Glutamatergic neuron (in vitro differentiated cells): ENCODE data around the gene GCLC. TPM values are rescaled to one million over a fixed set of nuclear protein-coding genes. Genes with fewer than 3 reads are reported as not detected.

Source experiments
- DNase-seq: peaks from one replicate; pipeline ENCODE4 v3.0.0; 2022
- H3K27ac Mint-ChIP-seq: one replicate; pipeline ENCODE4 v1.8.0; 2020; ENCODE audit warnings: mild to moderate bottlenecking, mixed read lengths, inconsistent platforms; ENCODE audit not compliant: unreplicated experiment
- H3K27me3 Mint-ChIP-seq: one replicate; pipeline ENCODE4 v1.8.0; 2020; ENCODE audit warnings: mild to moderate bottlenecking, moderate library complexity, mixed read lengths, inconsistent platforms; ENCODE audit not compliant: unreplicated experiment
- H3K36me3 Mint-ChIP-seq: one replicate; pipeline ENCODE4 v1.8.0; 2020; ENCODE audit warnings: mild to moderate bottlenecking, mixed read lengths, inconsistent platforms; ENCODE audit not compliant: unreplicated experiment
- H3K4me1 Mint-ChIP-seq: one replicate; pipeline ENCODE4 v1.8.0; 2020; ENCODE audit warnings: mild to moderate bottlenecking, low read depth, mixed read lengths, inconsistent platforms; ENCODE audit not compliant: unreplicated experiment
- H3K4me3 Mint-ChIP-seq: one replicate; pipeline ENCODE4 v1.8.0; 2020; ENCODE audit warnings: mild to moderate bottlenecking, mixed read lengths, inconsistent platforms; ENCODE audit not compliant: unreplicated experiment
- H3K9me3 Mint-ChIP-seq: one replicate; pipeline ENCODE4 v1.8.0; 2020; ENCODE audit warnings: mild to moderate bottlenecking, moderate library complexity, mixed read lengths, inconsistent platforms; ENCODE audit not compliant: unreplicated experiment
- CTCF ChIP-seq: fragments of 200-600 bp; sonication (generic); IDR thresholded peaks from one replicate; pipeline ENCODE4 v1.5.0; 2021; ENCODE audit not compliant: partially characterized antibody, unreplicated experiment
- total RNA-seq: library from RNA; stranded (reverse); fragmentation: NEBNext Ultra II Directional; extraction: Animal tissue kit (Norgen Biotek cat#: 25700); gene quantifications from one replicate; pipeline ENCODE4 v1.2.1, GENCODE V29; 2021; ENCODE audit not compliant: unreplicated experiment

GCLC gene
- total RNA-seq, 1 donor from 2014 or later = 29.1 TPM

DNA sequence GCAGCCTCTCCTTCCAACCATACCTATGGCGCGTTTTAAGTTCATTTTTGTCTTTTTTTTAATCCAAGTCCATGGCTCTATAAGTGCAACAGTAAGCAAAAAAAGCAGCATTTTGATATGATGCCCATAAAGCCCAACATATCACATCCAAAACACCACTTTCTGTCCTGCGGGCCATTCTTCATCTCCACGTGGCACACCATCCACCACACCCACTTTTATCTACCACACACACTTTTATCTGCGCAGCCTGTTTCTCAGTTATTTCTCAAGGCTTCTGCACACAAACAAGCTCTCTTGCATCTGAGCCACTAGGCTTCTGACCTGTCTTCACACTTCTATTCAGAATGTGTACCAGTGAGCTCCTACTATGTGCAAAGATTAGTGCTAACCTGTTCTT lies 5.3 kb downstream of the GCLC start:
- Mint-ChIP-seq H3K9me3 (peaks cover 3% of the 10 kb centered on the region), H3K36me3 (no peaks in the 10 kb centered on the region), H3K27ac (no peak overlapping the region), H3K4me1 (no peaks in the 10 kb centered on the region), H3K4me3 (no peak overlapping the region), H3K27me3 (peaks cover 2% of the 10 kb centered on the region)
- TF ChIP-seq CTCF = no peak
- DNase-seq = no peak

DNA sequence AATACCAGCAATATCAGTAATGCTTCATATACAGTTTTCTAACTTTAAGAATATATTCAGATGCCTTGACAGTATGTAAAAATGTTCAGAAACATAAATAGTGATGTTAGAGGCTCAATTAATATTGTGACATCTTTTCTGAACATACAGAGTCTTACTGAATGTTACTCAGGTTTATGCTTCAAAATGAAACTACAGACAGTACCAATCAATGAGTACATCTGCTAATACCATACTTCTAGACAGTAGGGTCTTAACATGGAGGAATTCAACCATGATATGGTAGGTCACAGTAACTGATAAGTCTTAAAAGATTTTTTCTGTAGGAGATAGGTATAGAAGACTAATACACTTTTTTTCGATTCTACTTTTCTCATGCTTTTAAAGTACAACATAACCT lies 8.3 kb downstream of the GCLC start:
- Mint-ChIP-seq H3K4me1 (no peaks in the 10 kb centered on the region), H3K27ac (no peak overlapping the region), H3K4me3 (no peak overlapping the region), H3K36me3 (no peaks in the 10 kb centered on the region), H3K27me3 (no peaks in the 10 kb centered on the region), H3K9me3 (peaks cover 2% of the 10 kb centered on the region)
- no peak for TF ChIP-seq CTCF
- no peak for DNase-seq

DNA sequence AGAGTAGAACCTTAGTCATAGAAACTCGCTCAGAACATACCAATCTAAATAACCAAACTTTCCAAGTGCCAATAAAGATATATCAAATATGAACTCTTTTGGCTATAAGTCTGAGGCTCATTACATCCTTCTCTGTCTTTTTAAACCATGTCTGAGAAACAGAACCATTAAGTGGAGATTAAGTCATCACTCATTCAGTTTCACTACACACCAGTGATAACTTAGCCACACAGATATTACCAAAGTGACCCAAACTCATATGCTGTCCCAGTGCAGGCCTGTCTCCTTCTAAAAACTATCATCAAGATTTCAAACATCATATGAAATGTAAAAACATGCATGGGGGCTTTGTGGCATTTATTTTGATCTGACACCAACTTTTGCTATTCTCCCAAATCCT lies 12.0 kb downstream of the GCLC start:
- no peaks in the 10 kb centered on the region for H3K36me3 Mint-ChIP-seq
- peaks cover 4% of the 10 kb centered on the region for H3K4me1 Mint-ChIP-seq
- no peak for TF ChIP-seq CTCF
- H3K4me3 Mint-ChIP-seq = no peak overlapping the region
- DNase-seq = no peak
- H3K9me3 Mint-ChIP-seq = peaks cover 2% of the 10 kb centered on the region
- H3K27ac Mint-ChIP-seq = no peak overlapping the region
- no peaks in the 10 kb centered on the region for H3K27me3 Mint-ChIP-seq

GRCh38 chr6:53532061-53532797 lies 12.7 kb downstream of the GCLC start:
- DNase-seq = no peak
- peaks cover 4% of the 10 kb centered on the region for H3K4me1 Mint-ChIP-seq
- H3K36me3 Mint-ChIP-seq = no peaks in the 10 kb centered on the region
- H3K27me3 Mint-ChIP-seq = no peaks in the 10 kb centered on the region
- H3K4me3 Mint-ChIP-seq = no peak overlapping the region
- no peak overlapping the region for H3K27ac Mint-ChIP-seq
- no peak for TF ChIP-seq CTCF
- peaks cover 2% of the 10 kb centered on the region for H3K9me3 Mint-ChIP-seq

DNA sequence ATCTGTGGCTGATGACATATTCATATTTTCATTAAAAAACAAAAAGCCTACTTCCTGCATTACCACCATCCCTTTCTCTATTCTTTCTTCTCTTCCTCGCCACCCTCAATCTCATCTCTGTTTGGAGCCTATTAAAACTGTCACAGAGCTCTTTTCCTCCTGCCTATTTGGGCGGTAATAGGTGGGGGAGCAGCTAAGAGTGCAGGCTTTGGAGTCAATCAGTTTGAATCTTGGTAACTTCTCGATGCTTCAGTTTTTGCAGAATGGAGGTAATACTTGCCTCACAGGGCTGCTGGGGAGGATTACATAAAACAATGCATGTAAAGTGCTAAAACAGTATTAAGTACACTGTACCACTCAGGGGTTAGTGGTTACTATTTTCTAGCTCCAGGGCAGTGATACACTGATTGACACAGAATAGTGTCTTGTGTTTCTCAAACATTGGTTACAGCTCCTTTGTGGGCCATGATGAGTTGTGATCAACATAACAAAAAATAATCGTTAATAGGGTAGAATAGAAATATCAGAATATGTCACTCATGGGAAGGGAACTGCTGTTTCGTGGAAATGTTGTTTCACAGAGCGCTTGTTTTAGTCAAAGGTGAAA lies 14.0 kb downstream of the GCLC start:
- no peaks in the 10 kb centered on the region for H3K36me3 Mint-ChIP-seq
- peaks cover 4% of the 10 kb centered on the region for H3K4me1 Mint-ChIP-seq
- H3K27me3 Mint-ChIP-seq = no peaks in the 10 kb centered on the region
- peaks cover 2% of the 10 kb centered on the region for H3K9me3 Mint-ChIP-seq
- no peak for TF ChIP-seq CTCF
- no peak overlapping the region for H3K4me3 Mint-ChIP-seq
- H3K27ac Mint-ChIP-seq = no peak overlapping the region
- DNase-seq = no peak
